Heart right ventricle (tissue), 16 donors: Measurements from ENCODE around the gene ATP11A. TPM values are rescaled to one million over a fixed set of nuclear protein-coding genes. Genes with fewer than 3 reads are reported as not detected.

Source experiments
- ATAC-seq, 8 donors: fragments of 200-7000 bp; cut with Tn5 transposase; one replicate each; pipeline ENCODE4 v1.9.1; 2020; ENCODE audit warnings: mild to moderate bottlenecking in 8 of 8, moderate library complexity in 8 of 8, moderate number of reproducible peaks in 1 of 8
- DNase-seq, 2 donors: peaks; one replicate each; pipeline ENCODE4 v3.0.0-alpha.2; 2020
- H3K27ac ChIP-seq, 10 donors: fragments of 200-600 bp; sonication (generic) in 2 of 10; one replicate each; pipeline versions ENCODE4 v1.5.0 to v1.8.0; 2020 to 2022; ENCODE audit warnings: mild to moderate bottlenecking in 3 of 10
- H3K27me3 ChIP-seq, 7 donors: fragments of 200-600 bp; one replicate each; pipeline ENCODE4 v1.8.0; 2021 to 2022; ENCODE audit warnings: mild to moderate bottlenecking in 2 of 7
- H3K36me3 ChIP-seq, 9 donors: fragments of 200-600 bp; sonication (generic) in 1 of 9; one replicate each; pipeline versions ENCODE4 v1.5.0 to v1.8.0; 2020 to 2022; ENCODE audit warnings: mild to moderate bottlenecking in 2 of 9
- H3K4me1 ChIP-seq, 9 donors: fragments of 200-600 bp; sonication (generic) in 1 of 9; one replicate each; pipeline versions ENCODE4 v1.5.0 to v1.8.0; 2020 to 2022; ENCODE audit warnings: mild to moderate bottlenecking in 4 of 9
- H3K4me3 ChIP-seq, 10 donors: fragments of 200-600 bp; sonication (generic) in 2 of 10; one replicate each; pipeline versions ENCODE4 v1.5.0 to v1.8.0; 2020 to 2022; ENCODE audit warnings: mild to moderate bottlenecking in 7 of 10, moderate library complexity in 2 of 10
- H3K9me3 ChIP-seq, 11 donors: fragments of 200-600 bp in 10 of 11; sonication (generic) in 2 of 11; one replicate each; pipeline versions ENCODE4 v1.5.0 to v1.8.0; 2013 to 2022; ENCODE audit warnings: mild to moderate bottlenecking in 2 of 11, control low read depth in 1 of 11, moderate library complexity in 1 of 11
- CTCF ChIP-seq, 9 donors: fragments of 200-600 bp; sonication (generic) in 2 of 9; IDR thresholded peaks; one replicate each; pipeline versions ENCODE4 v1.5.0 to v1.8.0; 2021 to 2022; ENCODE audit warnings: antibody characterized with exemption in 9 of 9, mild to moderate bottlenecking in 5 of 9, moderate library complexity in 1 of 9
- WGBS, 2 donors: extraction: QIAGEN DNeasy Blood & Tissue Kit; methylation state at CpG; one replicate each; pipeline ENCODE4 v1.1.7; 2013; ENCODE audit warnings: inconsistent platforms in 1 of 2; 5-methylcytosine and 5-hydroxymethylcytosine counted together
- intact Hi-C, 10 donors: fragments of 100-400 bp; cut with DNase I; formaldehyde crosslinking; loops; one replicate each; pipeline versions ENCODE4 v1.11.1 to v1.14.2; 2022
- polyA plus RNA-seq, 2 donors: library from polyadenylated mRNA; stranded (reverse); fragments of 200-250 nt; gene quantifications; one replicate each; pipeline ENCODE4 v1.2.3, GENCODE V29; 2013
- total RNA-seq, 10 donors: library from RNA; stranded (reverse); fragmentation: NEBNext Ultra II Directional in 3 of 10; extraction: Animal tissue kit (Norgen Biotek cat#: 25700) in 3 of 10; gene quantifications; one replicate each; pipeline versions ENCODE4 v1.2.1 to v1.2.4, GENCODE V29; 2021 to 2023
- donor health status: Arrhythmogenic right ventricular cardiomyopathy.
- donor health status: ischemic (EF 13 %, LVEDD 7.1; RV severe dilation, severe dysfunction).
- donor health status: healthy with polysubstance abuse.
- donor health status: DM: no; HTN: yes; CAD: no.
- donor health status: DM: no; HTN: no; CAD: no.
- donor health status: ischemic (EF 25% LVEDD 6.9; RV normal size, moderate dysfunction).
- donor health status: ischemic (EF 25% LVEDD 5.7; RV mildly dilated, moderate dysfunction).
- donor health status: healthy.
- donor health status: DM: yes; HTN: yes; CAD: no.
- donor health status: Ischemic cardiomyopathy.
- donor health status: ischemic (EF 35%, LVEDD 5.7; RV mildly dilated, moderate dysfunction).
- donor health status: nonischemic (EF 11% LVEDD 7.7; RV severe dilation, severe dysfunction).
- donor health status: DM: yes; HTN: yes; CAD: no.
- donor health status: PGD.
- donor health status: ischemic (EF 29% LVEDD 5.4; RV normal size, mild dysfunction).
- donor health status: nonischemic (EF 23%, LVEDD 6.1; RV moderate dilation, normal function).

ATP11A gene
- total and polyA plus RNA-seq, 12 donors: 20.0 to 164 (median 107) TPM

GRCh38 chr13:112792511-112792910 is 102.7 kb downstream of the ATP11A start:
- Histone ChIP-seq H3K4me3 (no peak overlapping the region), H3K36me3 (peaks cover 0 to 37% (median 0%) of the 10 kb centered on the region in 9 donors), H3K9me3 (no peaks in the 10 kb centered on the region), H3K4me1 (peaks cover 0 to 30% (median 8%) of the 10 kb centered on the region in 9 donors), H3K27me3 (no peaks in the 10 kb centered on the region), H3K27ac (peak overlapping the region in 1 of 10 donors; percentile 13)
- ATAC-seq: peak in 6 of 8 donors; percentile 53 to 59 (median 54)
- TF ChIP-seq CTCF (IDR thresholded peaks at IDR 0.05): no peak
- intact Hi-C loops: no loop called here
- DNase-seq: no peak
- WGBS, 2 donors: 24 to 40% methylated on average over 6 of the region's 6 CpGs

GRCh38 chr13:112793545-112794445 is 104.0 kb downstream of the ATP11A start:
- no peaks in the 10 kb centered on the region for H3K9me3 ChIP-seq
- 86 to 89% methylated on average over 26 of the region's 26 CpGs for WGBS, 2 donors
- H3K27ac ChIP-seq: no peak overlapping the region
- peaks cover 0 to 30% (median 8%) of the 10 kb centered on the region in 9 donors for H3K4me1 ChIP-seq
- intact Hi-C loops: no loop called here
- DNase-seq (no peak), ATAC-seq (peak in 5 of 8 donors; percentile 11 to 53 (median 41))
- H3K4me3 ChIP-seq: no peak overlapping the region
- H3K36me3 ChIP-seq: peaks cover 0 to 27% (median 0%) of the 10 kb centered on the region in 9 donors
- no peaks in the 10 kb centered on the region for H3K27me3 ChIP-seq
- TF ChIP-seq CTCF (IDR thresholded peaks at IDR 0.05): no peak

DNA sequence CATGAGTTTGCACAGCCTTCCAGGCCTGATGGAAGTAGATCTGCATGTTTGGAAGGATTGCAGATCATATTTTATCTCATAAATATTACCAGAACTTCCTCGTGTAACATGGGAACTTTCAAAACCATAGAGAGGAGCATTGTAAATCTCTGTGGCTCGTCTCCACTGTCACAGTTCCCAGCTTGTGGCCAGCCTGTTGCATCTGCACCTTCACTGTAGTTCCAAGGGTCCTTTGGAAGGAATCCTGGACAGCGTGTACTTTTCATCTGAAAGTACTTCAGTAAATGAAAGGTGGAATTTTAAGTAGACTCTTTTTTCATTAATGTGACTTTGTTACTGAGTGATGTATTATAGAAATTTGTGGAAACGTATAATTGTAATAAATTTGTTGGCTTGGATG is 105.4 kb downstream of the ATP11A start:
- no peak for TF ChIP-seq CTCF (IDR thresholded peaks at IDR 0.05)
- Histone ChIP-seq H3K4me1 (peaks cover 0 to 30% (median 8%) of the 10 kb centered on the region in 9 donors), H3K27ac (no peak overlapping the region), H3K4me3 (no peak overlapping the region), H3K27me3 (no peaks in the 10 kb centered on the region), H3K9me3 (peaks cover 0 to 7% (median 0%) of the 10 kb centered on the region in 11 donors), H3K36me3 (peaks cover 0 to 22% (median 0%) of the 10 kb centered on the region in 9 donors)
- no peak for DNase-seq
- ATAC-seq: no peak
- 63 to 71% methylated on average over 4 of the region's 4 CpGs for WGBS, 2 donors
- intact Hi-C loops: loop anchor here in 1 of 10 donors (5.0 kb wide), 1 partner anchor 103 kb away; the partner anchor contains the start of gene ATP11A

DNA sequence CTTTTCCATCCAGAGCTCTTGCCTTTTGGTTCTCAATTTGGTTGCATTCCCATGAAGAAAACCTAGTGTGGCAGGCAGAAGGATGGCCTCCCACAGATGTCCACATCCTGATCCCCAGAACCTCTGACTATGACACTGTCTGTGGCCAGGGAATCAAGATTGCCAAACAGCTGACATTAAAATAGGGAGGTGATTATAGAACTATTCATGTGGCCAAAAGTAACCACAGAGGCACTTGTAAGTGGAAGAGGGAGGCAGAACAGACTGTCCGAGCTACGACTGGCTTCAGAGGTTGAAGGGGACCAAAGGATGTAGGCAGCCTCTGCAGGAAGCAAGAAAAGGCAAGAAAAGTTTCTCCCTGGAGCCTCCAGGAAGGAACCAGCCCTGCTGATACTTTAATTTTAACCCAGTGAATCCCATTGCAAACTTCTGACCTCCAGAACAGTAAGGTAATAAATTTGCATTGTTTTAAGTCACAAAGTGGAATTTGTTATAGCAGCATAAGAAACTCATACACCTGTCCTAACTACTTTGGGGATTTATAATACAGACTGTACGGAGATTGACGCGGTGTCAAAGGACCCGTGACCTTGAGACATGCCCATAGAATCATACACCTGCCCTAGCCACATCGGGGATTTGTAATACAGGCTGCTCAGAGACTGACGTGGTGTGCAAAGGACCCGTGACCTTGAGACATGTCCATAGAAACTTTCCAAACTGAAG is 106.5 kb downstream of the ATP11A start:
- WGBS, 2 donors: 86 to 89% methylated on average over 9 of the region's 9 CpGs

More for the DNA sequence above, 106.5 kb downstream of the ATP11A start:
- H3K4me1 ChIP-seq: peaks cover 0 to 30% (median 8%) of the 10 kb centered on the region in 9 donors
- DNase-seq (no peak), ATAC-seq (peak in 4 of 8 donors; percentile 43 to 54 (median 52))
- TF ChIP-seq CTCF (IDR thresholded peaks at IDR 0.05): no peak
- intact Hi-C loops: loop anchor here in 1 of 10 donors (5.0 kb wide), 1 partner anchor 104 kb away; the partner anchor contains the start of gene ATP11A
- no peak overlapping the region for H3K4me3 ChIP-seq
- peaks cover 0 to 13% (median 0%) of the 10 kb centered on the region in 9 donors for H3K36me3 ChIP-seq
- H3K27me3 ChIP-seq: no peaks in the 10 kb centered on the region
- H3K27ac ChIP-seq: no peak overlapping the region
- peaks cover 0 to 7% (median 0%) of the 10 kb centered on the region in 11 donors for H3K9me3 ChIP-seq
